SJCRH30 (cell line): ENCODE measurements around the gene CSAD. TPM values are rescaled to one million over a fixed set of nuclear protein-coding genes. Genes with fewer than 3 reads are reported as not detected.

Experiments
- DNase-seq, 2 experiments: peaks; one replicate each; pipeline ENCODE4 v3.0.0-alpha.2; 2015 to 2020
- H3K27ac ChIP-seq: fragments of 250-450 bp; sonication (Bioruptor Pico); 2 replicates; pipeline ENCODE4 v1.5.1; 2020; ENCODE audit warnings: mild to moderate bottlenecking, moderate library complexity
- H3K27me3 ChIP-seq: fragments of 250-450 bp; sonication (Bioruptor Pico); 2 replicates; pipeline ENCODE4 v1.5.1; 2020; ENCODE audit warnings: mild to moderate bottlenecking, moderate library complexity
- H3K36me3 ChIP-seq: fragments of 250-450 bp; sonication (Bioruptor Pico); 2 replicates; pipeline ENCODE4 v1.5.1; 2020; ENCODE audit warnings: mild to moderate bottlenecking, moderate library complexity
- H3K4me1 ChIP-seq: fragments of 250-450 bp; sonication (Bioruptor Pico); 2 replicates; pipeline ENCODE4 v1.5.1; 2020; ENCODE audit warnings: mild to moderate bottlenecking, moderate library complexity
- H3K4me3 ChIP-seq: fragments of 250-450 bp; sonication (Bioruptor Pico); 2 replicates; pipeline ENCODE4 v1.5.1; 2020; ENCODE audit warnings: mild to moderate bottlenecking, moderate library complexity
- H3K9me3 ChIP-seq: fragments of 250-450 bp; sonication (Bioruptor Pico); replicated peaks from 2 replicates; pipeline ENCODE4 v1.5.1; 2020; ENCODE audit warnings: mild to moderate bottlenecking, moderate library complexity
- total RNA-seq: library from RNA; depleted of rRNA; stranded (reverse); fragments of >200 nt; shearing (Covaris generic); gene quantifications from 2 replicates; pipeline ENCODE4 v1.2.3, GENCODE V29; 2014; rRNA removed

The CSAD gene
- total RNA-seq, result 1.7 and 3.3 TPM in 2 replicates

DNA sequence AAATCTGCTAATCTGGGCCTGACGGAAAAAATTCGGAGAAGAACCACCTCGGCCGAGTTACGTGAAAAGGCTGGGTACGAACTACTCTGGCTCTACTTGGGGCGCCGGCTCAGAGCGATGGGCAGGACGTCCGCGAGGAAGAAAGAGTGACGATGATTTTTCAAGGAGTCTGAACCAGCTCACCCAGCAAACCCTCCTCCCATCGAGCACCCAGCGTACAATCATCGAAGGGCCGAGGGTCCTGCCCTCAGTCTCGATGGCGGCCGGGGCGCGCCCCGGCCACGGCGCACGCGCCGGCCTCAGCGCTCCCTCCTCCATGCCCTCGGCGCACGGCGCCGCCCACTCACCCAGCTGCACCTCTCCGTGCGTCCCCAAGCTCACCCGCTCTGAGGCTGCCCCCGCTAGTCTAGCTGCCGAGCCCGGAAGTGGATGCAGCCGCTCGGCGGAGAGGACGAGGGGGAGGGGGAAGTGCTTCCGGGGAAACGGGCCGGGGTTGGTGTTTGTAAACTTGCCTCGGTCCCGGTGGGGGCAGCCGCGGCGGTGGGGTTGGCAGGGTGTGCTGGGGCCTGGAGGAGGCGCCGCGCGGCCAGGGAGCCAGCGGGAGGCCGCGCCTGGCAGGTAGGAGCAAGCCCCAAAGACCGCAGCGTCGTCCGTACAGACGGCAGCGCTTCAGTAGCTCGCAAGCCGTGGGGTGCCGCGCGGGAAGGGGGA, at the start of gene CSAD, which contains the start of gene ZNF740:
TSS of gene CSAD (minus strand) at position 706 of the 711 bp plus-strand sequence. CDS start 7,455 bp downstream, outside the sequence.
TSS of gene ZNF740 (plus strand) at position 503 of the 711 bp plus-strand sequence. CDS start 1,262 bp downstream, outside the sequence.
- no peaks in the 10 kb centered on the region for H3K27me3 ChIP-seq
- H3K4me3 ChIP-seq, result peak within 1 kb of the TSS; percentile 73
- peaks cover 18% of the 10 kb centered on the region for H3K36me3 ChIP-seq
- peak; percentile 97 to 98 for DNase-seq
- H3K4me1 ChIP-seq, result peaks cover 5% of the 10 kb centered on the region; the same call in 1 of the 2 replicates
- no peaks in the 10 kb centered on the region for H3K9me3 ChIP-seq
- H3K27ac ChIP-seq, result peak within 1 kb of the TSS; percentile 64

DNA sequence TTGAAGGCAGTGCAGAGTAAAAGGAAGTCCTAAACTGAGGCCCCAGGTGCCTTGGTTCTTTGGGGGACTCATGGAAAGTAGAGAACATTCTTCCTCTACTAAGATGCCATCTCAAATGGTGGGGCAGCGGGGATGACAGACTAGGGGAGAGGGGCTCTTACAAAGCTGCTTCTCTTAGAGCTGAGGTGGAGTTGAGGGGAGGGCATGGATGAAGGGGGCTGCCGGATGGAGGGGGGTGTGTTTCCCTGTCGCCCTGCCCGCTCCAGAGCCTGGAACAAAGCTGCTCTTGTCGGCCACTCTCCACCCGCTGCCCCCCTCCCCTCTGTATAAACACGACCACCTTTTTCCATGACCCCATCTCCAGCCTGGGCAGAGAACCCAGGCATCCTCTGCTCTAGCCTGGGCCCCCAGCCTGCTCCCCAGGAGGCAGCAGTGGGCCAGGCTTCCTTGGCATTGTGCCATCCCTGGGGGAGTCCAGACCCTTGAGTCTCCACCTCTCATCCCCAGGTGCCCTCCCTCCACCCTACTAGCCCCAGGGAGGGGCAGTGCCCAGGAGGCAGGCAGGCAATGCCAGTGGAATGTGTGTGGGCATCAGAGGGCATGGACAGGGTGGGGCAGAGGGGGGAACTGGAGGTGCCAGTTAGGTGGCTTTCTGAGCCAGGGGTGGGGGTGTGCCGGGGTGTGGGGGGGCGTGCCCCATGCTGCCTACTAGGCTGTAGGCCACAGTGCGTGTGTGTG, 49.6 kb upstream of the CSAD start:
- Histone ChIP-seq H3K36me3 (no peaks in the 10 kb centered on the region), H3K27ac (no peak overlapping the region), H3K4me1 (peaks cover 13% of the 10 kb centered on the region), H3K27me3 (no peaks in the 10 kb centered on the region), H3K4me3 (no peak overlapping the region), H3K9me3 (no peaks in the 10 kb centered on the region)
- DNase-seq, result no peak

DNA sequence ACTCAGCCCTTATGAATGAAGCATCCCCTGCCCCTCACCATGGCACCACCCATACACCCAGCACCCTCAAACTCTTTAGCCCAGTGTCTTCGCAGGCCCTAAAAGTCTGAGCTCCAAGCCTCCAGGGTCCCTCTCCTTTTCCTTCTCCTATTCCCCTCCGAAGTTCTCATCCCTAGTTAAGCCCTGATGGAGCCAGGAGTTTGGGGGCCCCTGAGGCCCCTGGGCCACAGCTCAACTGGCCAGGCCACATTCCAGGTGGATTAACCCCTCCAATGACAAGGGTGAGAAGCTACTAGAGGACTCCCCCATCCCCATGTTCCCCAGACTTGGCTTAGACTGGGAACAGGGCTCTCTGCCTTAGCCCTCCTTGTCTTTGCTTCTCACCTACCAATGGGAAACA, 48.7 kb upstream of the CSAD start:
- no peaks in the 10 kb centered on the region for H3K27me3 ChIP-seq
- no peaks in the 10 kb centered on the region for H3K9me3 ChIP-seq
- no peak for DNase-seq
- H3K4me3 ChIP-seq, result no peak overlapping the region
- H3K36me3 ChIP-seq, result no peaks in the 10 kb centered on the region
- H3K4me1 ChIP-seq, result peaks cover 13% of the 10 kb centered on the region
- H3K27ac ChIP-seq, result no peak overlapping the region

GRCh38 chr12:53227836-53228235, 47.1 kb upstream of the CSAD start:
- no peak overlapping the region for H3K27ac ChIP-seq
- H3K27me3 ChIP-seq, result no peaks in the 10 kb centered on the region
- DNase-seq, result no peak
- no peak overlapping the region for H3K4me3 ChIP-seq
- H3K4me1 ChIP-seq, result peaks cover 16% of the 10 kb centered on the region
- H3K36me3 ChIP-seq, result no peaks in the 10 kb centered on the region
- H3K9me3 ChIP-seq, result no peaks in the 10 kb centered on the region

- no peak overlapping the region for H3K4me3 ChIP-seq
- H3K4me1 ChIP-seq, result peaks cover 16% of the 10 kb centered on the region
- H3K27me3 ChIP-seq, result no peaks in the 10 kb centered on the region
- no peak overlapping the region for H3K27ac ChIP-seq
- H3K9me3 ChIP-seq, result no peaks in the 10 kb centered on the region
- DNase-seq, result no peak
- no peaks in the 10 kb centered on the region for H3K36me3 ChIP-seq
Observed at GRCh38 chr12:53227341-53227740, 46.6 kb upstream of the CSAD start.

DNA sequence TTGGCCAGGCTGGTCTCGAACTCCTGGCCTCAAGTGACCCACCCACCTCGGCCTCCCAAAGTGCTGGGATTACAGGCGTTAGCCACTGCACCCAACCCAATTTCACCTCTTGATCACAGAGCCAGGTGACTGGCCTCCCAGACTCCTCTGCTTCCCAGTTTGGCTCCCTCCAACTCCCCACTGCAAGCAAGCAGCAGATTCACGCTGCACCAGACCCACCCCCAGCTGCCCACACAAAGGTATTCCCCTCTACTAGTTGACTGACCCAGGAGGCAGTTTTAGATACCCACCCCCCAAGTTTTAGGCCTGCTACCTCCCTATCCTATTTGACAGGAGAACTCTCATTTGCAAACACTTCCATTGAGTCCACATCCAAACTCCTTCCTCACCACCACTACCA, 46.1 kb upstream of the CSAD start:
- no peaks in the 10 kb centered on the region for H3K9me3 ChIP-seq
- no peak overlapping the region for H3K27ac ChIP-seq
- H3K4me3 ChIP-seq, result no peak overlapping the region
- no peaks in the 10 kb centered on the region for H3K27me3 ChIP-seq
- no peak for DNase-seq
- no peaks in the 10 kb centered on the region for H3K36me3 ChIP-seq
- peaks cover 15% of the 10 kb centered on the region for H3K4me1 ChIP-seq

- Histone ChIP-seq H3K9me3 (no peaks in the 10 kb centered on the region), H3K36me3 (no peaks in the 10 kb centered on the region), H3K27ac (no peak overlapping the region), H3K27me3 (no peaks in the 10 kb centered on the region), H3K4me1 (peaks cover 15% of the 10 kb centered on the region), H3K4me3 (no peak overlapping the region)
- no peak for DNase-seq
Observed at GRCh38 chr12:53225635-53226424, 45.1 kb upstream of the CSAD start.

DNA sequence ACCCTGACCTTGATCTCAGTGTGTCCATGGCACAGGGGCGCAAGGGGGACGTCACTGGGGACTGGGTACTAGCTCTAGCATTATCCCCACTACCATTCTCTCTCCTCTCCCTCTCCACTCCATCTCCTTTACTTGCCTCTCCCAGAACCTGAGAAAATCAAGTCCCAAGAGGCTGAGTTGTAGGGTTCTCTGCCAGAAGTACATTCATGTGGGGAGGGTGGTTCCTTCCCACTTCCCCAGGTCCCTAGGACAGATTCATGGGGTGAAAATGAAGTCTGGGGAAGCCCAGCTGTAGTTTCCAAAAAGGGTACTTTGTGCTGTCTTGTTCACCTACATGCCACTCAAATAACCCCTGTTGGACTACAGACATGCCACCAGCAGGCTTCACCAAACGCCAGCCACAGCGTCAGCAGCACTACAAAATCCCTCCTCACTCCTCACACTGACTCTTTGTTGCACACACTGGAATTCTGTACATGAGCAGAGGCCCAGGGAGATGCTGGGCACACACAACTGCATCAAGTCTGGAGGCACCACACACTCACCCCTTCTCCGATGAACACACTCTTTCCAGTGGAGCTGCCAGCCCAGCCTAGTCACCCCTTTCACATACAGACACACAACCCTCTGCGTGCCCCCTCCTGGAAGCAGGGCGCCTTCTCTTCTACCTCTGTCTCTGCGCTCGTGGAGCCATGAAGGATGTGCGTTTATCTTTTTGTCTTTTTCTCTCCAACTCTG, 44.3 kb upstream of the CSAD start:
- no peaks in the 10 kb centered on the region for H3K36me3 ChIP-seq
- H3K9me3 ChIP-seq, result no peaks in the 10 kb centered on the region
- H3K4me3 ChIP-seq, result no peak overlapping the region
- peaks cover 15% of the 10 kb centered on the region for H3K4me1 ChIP-seq
- no peaks in the 10 kb centered on the region for H3K27me3 ChIP-seq
- DNase-seq, result no peak
- H3K27ac ChIP-seq, result no peak overlapping the region

DNA sequence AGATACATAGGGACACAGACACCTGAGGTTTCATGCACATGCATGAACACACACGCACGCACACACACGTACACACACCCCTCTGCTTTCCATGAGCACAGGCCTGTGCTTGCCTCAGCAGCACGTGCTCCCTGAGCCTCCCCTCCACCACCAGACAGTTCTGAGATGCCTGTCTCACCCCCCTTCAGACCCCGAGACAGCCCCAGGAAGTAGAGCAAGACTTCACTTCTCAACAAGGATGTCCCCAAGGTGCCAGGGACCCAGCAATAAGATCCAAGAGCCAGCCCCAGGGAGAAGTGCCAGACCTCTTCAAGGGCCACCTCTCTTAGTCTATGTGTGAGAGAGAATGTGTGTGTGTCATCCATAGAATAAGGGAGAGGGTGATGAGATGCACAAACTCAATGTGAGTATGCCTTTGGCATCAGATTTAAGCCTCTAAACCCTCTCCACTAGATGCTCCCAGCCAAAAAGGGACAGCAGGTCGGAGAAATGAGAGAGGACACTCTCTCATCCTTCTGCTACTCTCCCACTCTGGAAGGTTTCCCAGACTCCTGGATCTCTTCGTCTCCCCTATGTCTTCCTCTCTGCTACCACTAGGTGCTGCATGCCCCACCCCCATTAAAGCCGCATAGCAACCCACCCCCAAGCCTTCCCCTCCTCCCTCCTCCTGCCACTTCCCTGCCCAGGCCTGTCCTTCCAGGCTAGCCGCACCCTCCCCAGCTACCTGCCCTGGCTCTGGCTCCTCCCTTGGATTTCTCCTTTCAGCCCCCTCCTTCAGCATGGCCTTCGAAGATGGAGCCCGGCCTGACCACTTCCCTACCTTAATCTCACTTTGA, 43.6 kb upstream of the CSAD start:
- Histone ChIP-seq H3K4me1 (peaks cover 20% of the 10 kb centered on the region), H3K9me3 (no peaks in the 10 kb centered on the region), H3K36me3 (no peaks in the 10 kb centered on the region), H3K27me3 (peaks cover 6% of the 10 kb centered on the region; the same call in 1 of the 2 replicates), H3K27ac (no peak overlapping the region), H3K4me3 (no peak overlapping the region)
- DNase-seq, result peak in 1 of 2 experiments; percentile 23

DNA sequence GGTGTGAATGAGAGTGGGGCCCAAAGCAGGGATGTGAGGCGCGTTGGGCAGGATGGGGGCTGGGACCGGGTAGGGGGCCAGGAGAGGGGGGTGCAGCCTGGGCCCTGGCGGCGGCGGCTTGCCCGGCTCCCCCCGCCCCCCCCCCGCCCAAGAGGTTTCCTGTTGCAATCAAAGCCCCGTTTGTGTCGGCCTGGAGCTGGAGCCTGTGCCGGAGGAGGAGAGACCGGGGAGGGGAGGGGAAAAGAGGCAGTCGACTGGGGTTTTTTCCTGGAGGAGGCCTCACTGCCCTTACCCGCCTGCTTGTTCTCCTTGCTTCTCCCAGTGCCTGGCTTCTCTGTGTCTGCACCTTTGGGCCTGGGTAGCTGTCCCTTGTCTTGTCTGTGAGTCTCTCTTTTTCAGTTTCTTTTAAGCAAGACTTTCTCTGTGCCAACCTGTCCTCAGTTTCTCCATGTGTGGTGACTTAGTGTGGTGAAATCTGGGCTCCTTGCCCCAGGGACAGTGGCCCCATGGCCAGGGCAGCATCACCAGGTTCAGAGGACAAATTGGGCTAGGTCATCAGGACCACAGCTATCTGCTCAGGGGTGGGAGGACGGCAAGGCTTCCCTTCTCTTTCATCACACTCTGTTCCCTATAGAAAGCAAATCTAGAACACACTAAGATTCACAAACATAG, 42.8 kb upstream of the CSAD start:
- Histone ChIP-seq H3K9me3 (no peaks in the 10 kb centered on the region), H3K4me3 (no peak overlapping the region), H3K27ac (no peak overlapping the region), H3K4me1 (peaks cover 23% of the 10 kb centered on the region), H3K36me3 (no peaks in the 10 kb centered on the region), H3K27me3 (peaks cover 11% of the 10 kb centered on the region; the same call in 1 of the 2 replicates)
- peak; percentile 65 to 70 for DNase-seq

DNA sequence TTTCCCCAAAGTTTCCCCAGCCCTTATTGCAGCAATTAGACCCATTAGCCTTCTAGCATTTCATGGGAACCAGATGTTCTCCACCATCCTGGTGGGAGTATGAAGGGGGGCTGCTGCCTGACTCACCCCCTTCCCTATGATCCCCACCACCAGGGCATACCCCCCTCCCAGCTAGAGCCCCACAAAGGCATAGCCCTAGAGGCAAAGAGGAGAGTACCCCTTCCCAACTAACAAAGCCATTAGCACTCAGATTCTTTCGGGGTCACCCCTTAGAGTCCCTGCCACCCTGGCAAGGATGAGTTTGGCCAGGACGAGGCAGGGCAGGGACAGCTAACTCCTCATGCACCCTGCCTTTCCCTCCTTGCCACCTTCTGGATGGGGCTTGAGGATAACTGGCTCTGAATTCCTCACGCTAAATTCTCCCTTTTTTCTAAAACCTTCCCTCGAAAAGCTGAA, 42.1 kb upstream of the CSAD start:
- Histone ChIP-seq H3K4me1 (peaks cover 23% of the 10 kb centered on the region), H3K27ac (no peak overlapping the region), H3K36me3 (no peaks in the 10 kb centered on the region)

GRCh38 chr12:53222170-53222721, 41.5 kb upstream of the CSAD start:
- Histone ChIP-seq H3K9me3 (no peaks in the 10 kb centered on the region), H3K36me3 (no peaks in the 10 kb centered on the region), H3K27ac (no peak overlapping the region), H3K4me3 (peak overlapping the region; percentile 57), H3K27me3 (peaks cover 11% of the 10 kb centered on the region; the same call in 1 of the 2 replicates), H3K4me1 (peaks cover 23% of the 10 kb centered on the region)
- DNase-seq, result peak in 1 of 2 experiments; percentile 23

More for the DNA sequence above, 42.1 kb upstream of the CSAD start:
- H3K4me3 ChIP-seq, result peak overlapping the region; percentile 57; the same call in 1 of the 2 replicates
- H3K9me3 ChIP-seq, result no peaks in the 10 kb centered on the region
- H3K27me3 ChIP-seq, result peaks cover 11% of the 10 kb centered on the region; the same call in 1 of the 2 replicates
- DNase-seq, result peak in 1 of 2 experiments; percentile 20
